NCI-H2107 treated with DMSO at 0.1 percent for 48 hours (cell line): ENCODE results near the gene AGO4.
A peak's percentile ranks its signal among the peaks of the same experiment; 100 is the strongest.
"Not testable (repeated sequence)": the region's sequence is repeated elsewhere in the genome, so short reads cannot be mapped to it uniquely, and the experiment has no call there.

Experiments used
- DNase-seq: peaks from one replicate; lab custom pipeline; 2025; ENCODE audit not compliant: unreplicated experiment; lab: John Stamatoyannopoulos, UW

Gene AGO4

GRCh38 chr1:35863881-35864625 lies 56.2 kb downstream of the AGO4 start:
- no peak for DNase-seq

DNA sequence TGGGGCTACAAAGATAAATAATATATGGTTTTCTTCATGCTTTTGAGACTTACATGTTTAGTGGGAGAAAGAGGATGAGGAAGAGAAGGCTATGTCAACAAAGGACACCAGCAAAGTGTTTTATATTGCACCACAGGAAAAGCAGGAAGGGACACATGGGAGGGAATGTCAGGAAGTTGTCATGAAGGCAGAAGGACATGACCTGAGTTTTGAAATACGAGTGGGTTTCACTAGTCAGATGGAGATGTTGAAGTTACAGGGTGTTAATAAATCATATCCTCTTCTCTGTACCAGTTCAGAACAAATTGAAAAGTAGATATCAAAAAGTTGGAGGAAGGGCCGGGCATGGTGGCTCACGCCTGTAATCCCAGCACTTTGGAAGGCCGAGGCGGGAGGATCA lies 57.0 kb downstream of the AGO4 start:
- DNase-seq, result no peak

GRCh38 chr1:35866991-35867390 lies 59.2 kb downstream of the AGO4 start:
- no peak for DNase-seq

GRCh38 chr1:35869245-35869950 lies 61.6 kb downstream of the AGO4 start:
- not testable (repeated sequence) for DNase-seq

DNA sequence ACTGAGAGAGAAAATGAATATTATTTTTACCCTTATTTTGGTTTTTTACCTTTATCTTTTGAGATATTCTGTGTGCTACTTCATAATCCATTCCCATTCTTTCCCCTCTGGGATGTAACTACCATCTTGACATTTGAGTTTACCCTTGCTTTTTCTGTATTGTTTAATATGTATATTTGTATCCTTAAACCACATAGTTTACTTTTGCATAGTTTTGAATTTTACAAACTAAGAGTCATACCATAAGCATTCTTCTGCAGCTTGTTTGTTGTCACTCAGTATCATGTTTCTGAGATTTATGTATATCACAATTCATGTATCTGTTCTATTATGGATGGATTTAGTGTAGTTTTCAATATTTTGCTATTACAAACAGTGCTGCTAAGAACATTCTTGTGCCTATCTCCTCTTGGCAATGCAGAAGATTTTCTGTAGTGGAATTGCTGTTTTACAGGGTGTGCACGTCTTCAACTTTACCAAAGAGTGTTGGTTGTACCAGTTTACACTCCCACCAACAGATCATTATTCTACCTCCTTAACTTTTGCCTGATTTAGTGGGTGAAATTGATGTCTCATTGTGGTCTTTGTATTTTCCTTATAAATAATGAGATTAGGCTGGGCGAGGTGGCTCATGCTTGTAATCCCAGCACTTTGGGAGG lies 63.0 kb downstream of the AGO4 start:
- no peak for DNase-seq

DNA sequence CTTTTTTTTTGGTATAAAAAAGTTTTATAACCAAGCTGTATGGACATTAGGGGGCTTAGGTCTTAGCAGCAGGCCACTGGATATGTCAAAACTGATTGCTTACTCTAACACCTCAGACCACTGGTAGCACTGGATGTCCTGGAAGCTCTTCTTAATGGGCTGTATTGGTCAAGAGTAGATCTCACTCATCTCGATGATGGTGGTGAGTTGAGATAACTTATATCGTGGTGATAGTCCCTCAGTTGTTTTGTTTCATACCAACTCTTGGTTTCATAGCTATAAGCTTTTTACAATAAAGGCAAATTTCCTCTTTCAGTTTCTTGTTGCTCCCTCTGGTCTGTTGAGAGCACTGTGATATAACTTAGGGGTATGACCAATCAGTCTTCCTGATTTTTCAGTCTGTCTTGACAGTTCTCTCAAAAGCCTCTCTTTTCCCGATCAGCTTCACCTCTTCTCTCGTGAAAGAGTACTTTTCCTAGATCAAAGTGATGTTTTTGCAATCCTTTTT lies 65.5 kb downstream of the AGO4 start:
- DNase-seq, result no peak

DNA sequence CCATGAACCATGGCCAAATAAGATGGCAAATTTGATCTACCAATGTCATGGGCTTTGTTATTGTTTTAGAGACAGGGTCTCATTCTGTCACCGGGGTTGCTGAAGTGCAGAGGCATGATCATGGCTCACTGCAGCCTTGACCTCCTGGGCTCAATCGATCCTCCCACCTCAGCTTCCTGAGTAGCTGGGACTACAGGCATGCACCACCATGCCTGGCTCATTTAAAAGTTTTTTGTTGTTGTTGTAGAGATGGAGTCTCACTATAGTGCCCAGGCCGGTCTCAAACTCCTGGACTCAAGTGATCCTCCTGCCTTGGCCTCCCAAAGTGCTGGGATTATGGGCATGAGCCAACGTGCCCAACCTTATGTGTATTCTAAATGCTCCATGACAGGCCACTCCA lies 66.3 kb downstream of the AGO4 start:
- not testable (repeated sequence) for DNase-seq

DNA sequence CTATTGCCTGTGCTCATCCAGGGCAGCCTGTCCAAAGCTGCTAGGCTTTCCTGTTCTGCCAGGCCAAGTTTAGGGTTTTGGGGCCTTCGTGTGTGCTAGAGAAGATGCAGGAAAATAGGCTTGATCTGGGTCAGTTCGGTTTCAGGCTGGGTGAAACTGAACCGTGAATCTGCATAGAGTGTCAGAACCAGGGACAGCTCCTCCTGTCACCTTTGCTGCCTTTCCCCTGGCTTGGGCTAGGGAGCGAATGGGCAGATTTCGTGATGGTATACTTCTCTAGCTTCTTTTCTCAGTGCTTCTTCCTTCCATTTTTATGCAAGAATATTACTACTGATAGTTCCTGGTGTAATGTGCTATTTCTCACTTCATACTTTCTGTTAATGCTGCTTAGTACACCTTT lies 69.2 kb downstream of the AGO4 start:
- DNase-seq, result no peak

- DNase-seq, result no peak
Measured at GRCh38 chr1:35881850-35882273, 74.0 kb downstream of the AGO4 start.

- DNase-seq, result no peak
Measured at GRCh38 chr1:35882586-35882944, 74.7 kb downstream of the AGO4 start.

DNA sequence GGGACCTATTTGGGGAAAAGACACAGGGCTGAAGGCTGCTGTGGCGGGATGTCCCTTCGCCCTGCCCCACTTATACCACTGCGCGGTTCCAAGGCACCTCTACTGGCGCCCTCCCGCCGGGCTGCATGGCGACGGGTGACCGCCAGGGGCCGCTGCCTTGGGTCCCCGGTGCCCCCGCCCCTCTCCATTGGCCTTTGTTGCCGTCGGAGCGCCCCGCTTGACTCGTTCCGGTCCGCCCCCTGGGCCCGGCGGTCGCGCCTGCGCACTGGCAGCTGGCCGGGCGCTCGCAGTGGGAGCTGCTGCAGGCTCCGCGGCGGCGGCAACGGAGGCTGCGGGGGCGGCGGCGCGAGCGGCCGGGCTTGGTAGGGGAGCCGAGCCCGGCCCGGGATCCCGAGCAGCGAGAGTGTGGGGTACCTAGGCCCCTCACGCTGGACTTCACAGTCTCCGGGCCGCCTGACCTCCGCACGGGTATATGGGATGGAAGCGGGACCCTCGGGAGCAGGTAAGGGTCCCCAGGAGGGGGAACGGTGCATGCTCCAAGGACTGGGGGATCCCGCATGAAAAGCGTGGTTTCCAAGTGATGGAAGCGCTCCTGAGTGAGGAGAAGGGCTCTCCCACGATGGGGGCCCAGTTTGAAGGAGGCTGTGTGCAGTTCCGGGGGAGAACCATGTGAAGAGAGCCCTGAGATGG lies 75.3 kb downstream of the AGO4 start, which contains the start of gene AGO1:
Gene AGO1, plus strand, starts transcription at position 265 of the 690 bp plus-strand sequence. Its CDS starts 213 bp downstream, at position 478.
- DNase-seq, result peak; percentile 80

GRCh38 chr1:35883635-35884101 lies 75.9 kb downstream of the AGO4 start:
- peak; percentile 39 for DNase-seq

- DNase-seq, result no peak
Measured at GRCh38 chr1:35884934-35885333, 77.1 kb downstream of the AGO4 start.

DNA sequence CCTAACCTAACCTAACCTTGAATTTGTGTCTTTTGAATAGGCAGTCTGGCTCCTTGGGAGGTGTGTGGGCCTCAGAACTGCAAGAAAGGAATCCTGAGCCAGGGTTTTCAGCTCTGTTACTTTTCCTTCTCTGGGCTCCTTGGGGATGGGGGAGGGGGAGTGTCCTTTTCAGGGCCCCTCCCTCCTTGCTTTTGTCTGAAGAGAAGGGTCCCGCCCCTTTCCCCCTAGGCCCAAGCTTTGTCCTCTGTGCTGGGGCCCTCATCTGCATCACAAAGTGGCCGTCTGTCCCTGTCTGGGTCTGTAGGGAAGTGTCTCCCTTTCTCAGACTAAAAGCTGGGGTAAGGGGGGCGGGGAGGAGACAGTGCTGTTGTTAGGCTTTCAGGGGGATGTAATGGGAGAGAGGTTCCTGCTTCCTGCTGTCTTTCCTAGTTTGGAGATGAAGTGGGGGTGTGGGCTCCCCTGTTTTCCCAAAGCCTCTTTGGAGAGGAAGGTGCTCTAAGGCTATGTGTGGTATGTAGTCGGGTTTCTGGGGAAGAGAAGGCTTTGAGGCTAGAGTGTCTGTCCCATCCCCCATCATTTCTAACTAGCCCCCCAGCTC lies 78.2 kb downstream of the AGO4 start:
- DNase-seq, result no peak

GRCh38 chr1:35886577-35887431 lies 79.0 kb downstream of the AGO4 start:
- no peak for DNase-seq

GRCh38 chr1:35887508-35887907 lies 79.7 kb downstream of the AGO4 start:
- DNase-seq, result no peak

- no peak for DNase-seq
Measured at GRCh38 chr1:35888255-35888654, 80.4 kb downstream of the AGO4 start.

DNA sequence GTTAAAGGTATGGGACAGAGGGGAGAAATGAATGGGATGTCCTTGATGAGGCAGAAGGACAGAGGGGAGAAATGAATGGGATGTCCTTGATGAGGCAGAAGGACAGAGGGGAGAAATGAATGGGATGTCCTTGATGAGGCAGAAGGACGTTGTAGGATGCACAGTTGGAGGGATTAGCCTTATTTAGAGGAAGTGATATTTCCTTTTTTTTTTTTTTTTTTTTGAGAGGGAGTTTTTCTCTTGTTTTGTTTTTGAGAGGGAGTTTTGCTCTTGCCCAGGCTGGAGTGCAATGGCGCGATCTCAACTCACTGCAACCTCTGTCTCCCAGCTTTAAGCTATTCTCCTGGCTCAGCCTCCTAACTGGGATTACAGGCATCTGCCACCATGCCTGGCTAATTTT lies 81.2 kb downstream of the AGO4 start:
- DNase-seq, result not testable (repeated sequence)

- no peak for DNase-seq
Measured at GRCh38 chr1:35893051-35893879, 85.4 kb downstream of the AGO4 start.
